HEK293 (cell line): ENCODE measurements around the gene CDH23.

ENCODE experiments used
- KLF1 ChIP-seq: fragments of 450-650 bp; formaldehyde crosslinking; IDR thresholded peaks from 2 replicates; pipeline ENCODE4 v1.5.1; 2016; ENCODE audit warnings: missing biosample characterization, missing genetic modification characterization
- SCRT2 ChIP-seq: fragments of 450-650 bp; formaldehyde crosslinking; IDR thresholded peaks from 2 replicates; pipeline ENCODE4 v1.5.1; 2016; ENCODE audit warnings: missing biosample characterization, missing genetic modification characterization
- TCF7L2 ChIP-seq: IDR thresholded peaks from 2 replicates; pipeline ENCODE4 v1.6.1; 2011; ENCODE audit warnings: low read depth, mild to moderate bottlenecking, inconsistent platforms, low read length, moderate library complexity, borderline replicate concordance
- ZBTB1 ChIP-seq: fragments of 450-650 bp; formaldehyde crosslinking; IDR thresholded peaks from 2 replicates; pipeline ENCODE4 v1.5.1; 2016; ENCODE audit warnings: missing biosample characterization, missing genetic modification characterization
- ZBTB17 ChIP-seq: fragments of 450-650 bp; formaldehyde crosslinking; IDR thresholded peaks from 2 replicates; pipeline ENCODE4 v1.5.1; 2016; ENCODE audit warnings: missing biosample characterization, missing genetic modification characterization
- ZFP41 ChIP-seq: fragments of 450-650 bp; formaldehyde crosslinking; IDR thresholded peaks from 2 replicates; pipeline ENCODE4 v1.5.1; 2016; ENCODE audit warnings: missing biosample characterization, missing genetic modification characterization, borderline replicate concordance
- ZNF140 ChIP-seq: fragments of 450-650 bp; formaldehyde crosslinking; IDR thresholded peaks from 2 replicates; pipeline ENCODE4 v1.5.1; 2016; ENCODE audit warnings: missing biosample characterization, missing genetic modification characterization
- ZNF341 ChIP-seq: fragments of 450-650 bp; formaldehyde crosslinking; IDR thresholded peaks from 2 replicates; pipeline ENCODE4; 2016; ENCODE audit warnings: low read depth, missing biosample characterization, missing genetic modification characterization
- TF ChIP-seq, protein P1 (sequence below): fragments of 450-650 bp; formaldehyde crosslinking; IDR thresholded peaks from 2 replicates; pipeline ENCODE4 v1.5.1; 2016; ENCODE audit warnings: missing biosample characterization, missing genetic modification characterization
- TF ChIP-seq, protein P2 (sequence below): fragments of 450-650 bp; formaldehyde crosslinking; IDR thresholded peaks from 2 replicates; pipeline ENCODE4 v1.5.1; 2016; ENCODE audit warnings: missing biosample characterization, missing genetic modification characterization
- TF ChIP-seq, protein P3 (sequence below): fragments of 450-650 bp; formaldehyde crosslinking; IDR thresholded peaks from 2 replicates; pipeline ENCODE4 v1.5.1; 2017; ENCODE audit warnings: missing biosample characterization, missing genetic modification characterization
- TF ChIP-seq, protein P4 (sequence below): fragments of 450-650 bp; formaldehyde crosslinking; IDR thresholded peaks from 2 replicates; pipeline ENCODE4 v1.5.1; 2016; ENCODE audit warnings: missing biosample characterization, missing genetic modification characterization
- TF ChIP-seq, protein P5 (sequence below): fragments of 450-650 bp; formaldehyde crosslinking; IDR thresholded peaks from 2 replicates; pipeline ENCODE4 v1.5.1; 2016; ENCODE audit warnings: missing biosample characterization, missing genetic modification characterization

DNA sequence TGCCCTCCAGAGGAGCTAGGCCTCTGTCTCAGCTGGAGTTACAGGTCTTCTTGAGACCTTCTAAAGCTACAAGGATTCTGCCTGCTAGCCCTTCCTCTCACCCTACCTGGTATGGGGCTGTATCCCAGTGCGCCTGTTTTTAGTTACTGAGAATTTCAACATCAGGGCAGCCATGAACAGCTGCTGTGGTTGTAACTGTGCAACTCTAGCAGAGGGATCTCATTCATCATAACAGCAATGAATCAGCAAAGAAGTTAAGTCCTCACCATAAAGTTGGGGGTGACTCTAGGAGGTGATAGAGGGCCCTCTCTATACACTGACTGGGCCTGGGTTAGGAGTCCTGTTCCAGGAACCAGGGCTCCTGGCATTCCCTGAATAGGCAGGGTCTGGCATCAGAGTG is 14.0 kb upstream of the CDH23 start:
- TF ChIP-seq SCRT2 (tag by site-specific recombination) = no peak
- TF ChIP-seq TCF7L2 = no peak
- TF ChIP-seq, protein P1, sequence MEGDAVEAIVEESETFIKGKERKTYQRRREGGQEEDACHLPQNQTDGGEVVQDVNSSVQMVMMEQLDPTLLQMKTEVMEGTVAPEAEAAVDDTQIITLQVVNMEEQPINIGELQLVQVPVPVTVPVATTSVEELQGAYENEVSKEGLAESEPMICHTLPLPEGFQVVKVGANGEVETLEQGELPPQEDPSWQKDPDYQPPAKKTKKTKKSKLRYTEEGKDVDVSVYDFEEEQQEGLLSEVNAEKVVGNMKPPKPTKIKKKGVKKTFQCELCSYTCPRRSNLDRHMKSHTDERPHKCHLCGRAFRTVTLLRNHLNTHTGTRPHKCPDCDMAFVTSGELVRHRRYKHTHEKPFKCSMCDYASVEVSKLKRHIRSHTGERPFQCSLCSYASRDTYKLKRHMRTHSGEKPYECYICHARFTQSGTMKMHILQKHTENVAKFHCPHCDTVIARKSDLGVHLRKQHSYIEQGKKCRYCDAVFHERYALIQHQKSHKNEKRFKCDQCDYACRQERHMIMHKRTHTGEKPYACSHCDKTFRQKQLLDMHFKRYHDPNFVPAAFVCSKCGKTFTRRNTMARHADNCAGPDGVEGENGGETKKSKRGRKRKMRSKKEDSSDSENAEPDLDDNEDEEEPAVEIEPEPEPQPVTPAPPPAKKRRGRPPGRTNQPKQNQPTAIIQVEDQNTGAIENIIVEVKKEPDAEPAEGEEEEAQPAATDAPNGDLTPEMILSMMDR = no peak
- TF ChIP-seq KLF1 (tag by site-specific recombination) = no peak
- no peak for TF ChIP-seq ZNF341 (tag by site-specific recombination)
- no peak for TF ChIP-seq ZFP41 (tag by site-specific recombination)
- TF ChIP-seq, protein P2, sequence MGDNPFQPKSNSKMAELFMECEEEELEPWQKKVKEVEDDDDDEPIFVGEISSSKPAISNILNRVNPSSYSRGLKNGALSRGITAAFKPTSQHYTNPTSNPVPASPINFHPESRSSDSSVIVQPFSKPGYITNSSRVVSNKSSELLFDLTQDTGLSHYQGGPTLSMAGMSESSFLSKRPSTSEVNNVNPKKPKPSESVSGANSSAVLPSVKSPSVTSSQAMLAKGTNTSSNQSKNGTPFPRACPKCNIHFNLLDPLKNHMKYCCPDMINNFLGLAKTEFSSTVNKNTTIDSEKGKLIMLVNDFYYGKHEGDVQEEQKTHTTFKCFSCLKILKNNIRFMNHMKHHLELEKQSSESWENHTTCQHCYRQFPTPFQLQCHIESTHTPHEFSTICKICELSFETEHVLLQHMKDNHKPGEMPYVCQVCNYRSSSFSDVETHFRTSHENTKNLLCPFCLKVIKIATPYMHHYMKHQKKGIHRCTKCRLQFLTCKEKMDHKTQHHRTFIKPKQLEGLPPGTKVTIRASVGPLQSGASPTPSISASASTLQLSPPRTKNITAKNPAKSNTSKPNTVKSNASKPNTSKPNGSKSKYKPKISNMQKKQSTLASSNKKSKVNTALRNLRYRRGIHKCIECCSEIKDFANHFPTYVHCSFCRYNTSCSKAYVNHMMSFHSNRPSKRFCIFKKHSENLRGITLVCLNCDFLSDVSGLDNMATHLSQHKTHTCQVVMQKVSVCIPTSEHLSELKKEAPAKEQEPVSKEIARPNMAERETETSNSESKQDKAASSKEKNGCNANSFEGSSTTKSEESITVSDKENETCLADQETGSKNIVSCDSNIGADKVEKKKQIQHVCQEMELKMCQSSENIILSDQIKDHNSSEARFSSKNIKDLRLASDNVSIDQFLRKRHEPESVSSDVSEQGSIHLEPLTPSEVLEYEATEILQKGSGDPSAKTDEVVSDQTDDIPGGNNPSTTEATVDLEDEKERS = no peak
- TF ChIP-seq ZNF140 (tag by site-specific recombination) = no peak
- TF ChIP-seq, protein P3, sequence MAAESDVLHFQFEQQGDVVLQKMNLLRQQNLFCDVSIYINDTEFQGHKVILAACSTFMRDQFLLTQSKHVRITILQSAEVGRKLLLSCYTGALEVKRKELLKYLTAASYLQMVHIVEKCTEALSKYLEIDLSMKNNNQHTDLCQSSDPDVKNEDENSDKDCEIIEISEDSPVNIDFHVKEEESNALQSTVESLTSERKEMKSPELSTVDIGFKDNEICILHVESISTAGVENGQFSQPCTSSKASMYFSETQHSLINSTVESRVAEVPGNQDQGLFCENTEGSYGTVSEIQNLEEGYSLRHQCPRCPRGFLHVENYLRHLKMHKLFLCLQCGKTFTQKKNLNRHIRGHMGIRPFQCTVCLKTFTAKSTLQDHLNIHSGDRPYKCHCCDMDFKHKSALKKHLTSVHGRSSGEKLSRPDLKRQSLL = no peak
- TF ChIP-seq ZBTB1 (tag by site-specific recombination) = no peak
- TF ChIP-seq ZBTB17 (tag by site-specific recombination) = no peak
- TF ChIP-seq, protein P4, sequence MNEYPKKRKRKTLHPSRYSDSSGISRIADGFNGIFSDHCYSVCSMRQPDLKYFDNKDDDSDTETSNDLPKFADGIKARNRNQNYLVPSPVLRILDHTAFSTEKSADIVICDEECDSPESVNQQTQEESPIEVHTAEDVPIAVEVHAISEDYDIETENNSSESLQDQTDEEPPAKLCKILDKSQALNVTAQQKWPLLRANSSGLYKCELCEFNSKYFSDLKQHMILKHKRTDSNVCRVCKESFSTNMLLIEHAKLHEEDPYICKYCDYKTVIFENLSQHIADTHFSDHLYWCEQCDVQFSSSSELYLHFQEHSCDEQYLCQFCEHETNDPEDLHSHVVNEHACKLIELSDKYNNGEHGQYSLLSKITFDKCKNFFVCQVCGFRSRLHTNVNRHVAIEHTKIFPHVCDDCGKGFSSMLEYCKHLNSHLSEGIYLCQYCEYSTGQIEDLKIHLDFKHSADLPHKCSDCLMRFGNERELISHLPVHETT (tag by site-specific recombination) = no peak
- TF ChIP-seq, protein P5, sequence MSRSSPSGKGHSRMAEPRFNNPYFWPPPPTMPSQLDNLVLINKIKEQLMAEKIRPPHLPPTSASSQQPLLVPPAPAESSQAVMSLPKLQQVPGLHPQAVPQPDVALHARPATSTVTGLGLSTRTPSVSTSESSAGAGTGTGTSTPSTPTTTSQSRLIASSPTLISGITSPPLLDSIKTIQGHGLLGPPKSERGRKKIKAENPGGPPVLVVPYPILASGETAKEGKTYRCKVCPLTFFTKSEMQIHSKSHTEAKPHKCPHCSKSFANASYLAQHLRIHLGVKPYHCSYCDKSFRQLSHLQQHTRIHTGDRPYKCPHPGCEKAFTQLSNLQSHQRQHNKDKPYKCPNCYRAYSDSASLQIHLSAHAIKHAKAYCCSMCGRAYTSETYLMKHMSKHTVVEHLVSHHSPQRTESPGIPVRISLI (tag by site-specific recombination) = no peak
